Cortex of kidney (tissue), 1 donor: ENCODE measurements around the gene MTHFSD.
"Not testable (repeated sequence)": the region's sequence is repeated elsewhere in the genome, so short reads cannot be mapped to it uniquely, and the experiment has no call there.

ENCODE experiments used
- DNase-seq: peaks from one replicate; lab custom pipeline; 2025; lab: John Stamatoyannopoulos, UW

Gene MTHFSD, protein sequence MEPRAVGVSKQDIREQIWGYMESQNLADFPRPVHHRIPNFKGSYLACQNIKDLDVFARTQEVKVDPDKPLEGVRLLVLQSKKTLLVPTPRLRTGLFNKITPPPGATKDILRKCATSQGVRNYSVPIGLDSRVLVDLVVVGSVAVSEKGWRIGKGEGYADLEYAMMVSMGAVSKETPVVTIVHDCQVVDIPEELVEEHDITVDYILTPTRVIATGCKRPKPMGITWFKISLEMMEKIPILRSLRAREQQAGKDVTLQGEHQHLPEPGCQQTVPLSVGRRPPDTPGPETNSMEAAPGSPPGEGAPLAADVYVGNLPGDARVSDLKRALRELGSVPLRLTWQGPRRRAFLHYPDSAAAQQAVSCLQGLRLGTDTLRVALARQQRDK

DNA sequence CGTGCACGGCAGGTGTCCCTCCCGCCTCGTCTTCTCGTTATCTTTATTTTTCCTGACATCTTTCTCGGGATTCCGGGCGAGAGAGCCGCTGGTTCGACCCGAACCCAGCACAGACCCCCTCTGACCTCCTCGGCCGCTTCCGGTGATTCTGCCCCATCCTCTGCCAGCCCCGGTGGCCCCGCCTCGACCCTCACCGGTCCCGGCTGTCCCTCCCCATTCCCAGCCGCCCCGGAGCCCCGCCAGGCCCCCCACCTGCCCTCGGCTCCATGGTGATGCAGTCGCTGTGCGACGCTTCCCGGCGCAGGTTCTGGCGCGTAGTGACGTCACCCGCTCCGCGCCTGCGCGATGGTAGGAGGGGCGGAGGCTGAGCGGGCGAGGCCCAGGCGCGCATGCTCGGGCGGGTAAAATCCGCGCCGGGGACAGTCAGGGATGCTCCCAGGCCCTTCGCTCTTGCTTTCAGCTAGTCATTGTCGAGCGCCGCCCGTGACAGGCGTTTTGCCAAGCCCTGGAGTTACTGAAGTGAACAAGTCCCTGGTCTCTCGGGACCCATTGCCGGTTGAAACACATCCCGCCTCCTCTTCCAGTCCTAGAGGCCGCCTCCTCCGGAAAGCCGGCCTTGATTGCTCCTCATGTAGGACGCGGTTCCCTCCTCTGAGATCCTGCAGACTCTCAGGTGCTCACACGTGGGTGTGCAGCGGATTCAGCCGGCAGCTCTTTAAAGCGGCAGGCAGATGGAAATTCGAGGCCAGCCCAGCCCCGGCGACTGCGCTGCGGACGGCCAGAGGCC is at the start of gene MTHFSD:
Gene MTHFSD (minus strand): TSS at position 319 of the 787 bp plus-strand sequence. CDS start 51 bp downstream, at position 268.
- peak; percentile 30 for DNase-seq

DNA sequence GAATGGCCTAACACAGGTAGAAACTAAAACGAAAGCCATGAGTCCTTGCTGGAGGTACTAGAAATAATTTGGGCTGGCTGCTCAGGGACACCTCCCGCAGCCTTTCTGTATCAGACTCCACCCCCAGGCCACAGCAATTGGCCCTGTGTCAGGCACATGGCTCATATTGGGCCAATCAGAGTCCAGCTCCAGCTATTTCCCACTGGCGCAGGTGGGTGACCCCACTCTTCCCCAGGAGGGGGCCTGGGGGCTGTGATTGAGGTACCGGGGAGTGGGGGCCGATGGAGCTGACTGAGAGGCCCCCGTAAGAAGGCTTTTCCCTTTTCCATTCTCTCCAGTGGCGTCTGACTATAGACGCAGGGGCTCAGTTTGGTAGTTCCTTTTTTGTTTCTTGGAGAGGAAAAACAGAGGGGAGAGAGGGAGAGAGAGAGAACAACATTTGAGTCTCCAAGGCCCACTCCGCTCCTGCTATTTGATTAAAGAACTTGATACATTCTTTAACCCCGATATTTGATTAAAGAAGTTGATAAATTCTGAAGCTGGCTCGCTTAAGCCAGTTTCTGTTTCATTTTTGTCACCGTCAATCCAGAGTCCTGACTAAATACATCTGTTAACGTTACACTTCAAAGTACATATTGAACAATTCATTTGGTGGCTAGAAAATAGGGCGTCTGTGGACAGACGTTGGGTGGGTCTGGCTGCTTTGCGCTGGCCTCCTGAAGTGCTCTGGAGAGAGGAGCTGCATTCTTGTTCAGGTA is 49.6 kb upstream of the MTHFSD start:
- no peak for DNase-seq

DNA sequence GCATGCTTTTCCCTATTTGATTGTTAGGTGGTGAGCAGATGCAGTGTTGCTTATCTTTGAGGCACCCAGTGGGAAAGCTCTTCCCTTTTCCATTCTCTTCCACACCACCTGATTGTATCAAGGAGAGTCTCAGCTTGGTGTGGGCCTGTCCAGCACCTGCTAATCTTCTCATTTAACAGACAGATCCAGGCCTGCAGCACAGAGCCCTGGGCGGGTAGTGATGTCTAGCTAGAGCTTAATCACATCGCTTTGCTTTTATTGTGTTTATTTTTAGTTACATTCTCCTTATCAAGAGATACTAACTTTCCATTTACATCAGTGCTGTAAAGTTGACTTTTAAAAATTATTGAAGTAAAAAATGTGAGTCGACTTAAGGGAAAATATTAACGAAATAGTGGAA is 47.5 kb upstream of the MTHFSD start:
- no peak for DNase-seq

DNA sequence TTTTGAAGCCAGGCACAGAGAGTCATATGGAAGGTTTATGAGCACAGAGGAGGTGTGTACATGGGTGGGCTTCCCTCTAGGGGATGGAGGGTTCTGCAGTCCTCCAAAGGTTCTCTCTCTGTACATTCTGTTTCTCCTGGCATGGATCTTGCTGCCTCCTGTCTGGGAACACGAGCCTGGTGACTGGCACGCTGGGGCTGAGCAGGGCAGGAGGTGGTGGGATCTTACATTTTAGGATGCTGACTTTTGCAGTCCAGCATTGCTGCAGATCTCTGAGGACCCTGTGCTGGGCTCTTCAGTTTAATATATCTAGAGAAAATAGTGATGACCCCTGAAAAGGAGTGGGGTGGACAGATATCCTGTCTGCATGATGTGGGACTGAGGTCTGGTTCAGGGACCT is 46.3 kb upstream of the MTHFSD start:
- no peak for DNase-seq

DNA sequence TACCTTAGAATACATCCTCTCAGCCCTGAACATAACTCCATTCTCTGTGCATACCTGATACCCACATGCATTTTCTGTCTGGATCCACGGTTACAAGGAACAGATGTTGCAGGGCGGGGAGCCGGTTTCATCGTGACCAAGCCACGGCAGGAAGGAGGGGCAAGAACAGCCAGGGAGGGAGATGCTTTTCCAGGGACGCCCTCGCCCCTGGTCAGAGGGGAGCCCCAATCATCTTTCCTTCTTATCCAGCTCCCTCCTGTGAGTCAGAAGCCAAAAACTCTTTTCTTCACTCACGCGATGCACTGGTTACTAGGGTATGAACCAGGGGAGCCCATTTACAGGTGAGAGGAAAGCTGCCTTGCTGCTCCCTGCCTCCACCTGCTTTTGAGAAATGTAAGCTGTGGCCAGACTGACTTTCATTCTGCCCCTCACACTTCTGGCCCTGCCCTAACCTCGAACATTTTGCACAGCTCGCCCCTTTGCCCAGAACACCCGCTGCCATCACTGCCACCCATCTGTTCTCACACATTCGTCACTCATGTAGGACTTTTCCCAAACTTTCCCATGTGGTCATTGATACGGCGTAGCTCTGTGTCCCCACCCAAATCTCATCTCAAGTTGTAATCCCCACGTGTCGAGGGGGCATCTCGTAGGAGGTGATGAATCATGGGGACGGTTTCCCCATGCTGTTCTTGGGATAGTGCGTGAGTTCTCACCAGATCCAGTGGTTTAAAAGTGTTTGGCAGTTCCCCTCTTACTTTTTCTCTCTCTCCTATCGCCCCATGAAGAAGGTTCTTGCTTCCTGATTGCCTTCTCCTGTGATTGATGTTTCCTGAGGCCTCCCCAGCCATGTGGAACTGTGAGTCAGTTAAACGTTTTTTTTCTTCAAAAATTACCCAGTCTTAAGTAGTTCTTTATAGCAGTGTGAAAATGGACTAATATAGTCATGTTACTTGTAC is 43.9 kb upstream of the MTHFSD start:
- no peak for DNase-seq

DNA sequence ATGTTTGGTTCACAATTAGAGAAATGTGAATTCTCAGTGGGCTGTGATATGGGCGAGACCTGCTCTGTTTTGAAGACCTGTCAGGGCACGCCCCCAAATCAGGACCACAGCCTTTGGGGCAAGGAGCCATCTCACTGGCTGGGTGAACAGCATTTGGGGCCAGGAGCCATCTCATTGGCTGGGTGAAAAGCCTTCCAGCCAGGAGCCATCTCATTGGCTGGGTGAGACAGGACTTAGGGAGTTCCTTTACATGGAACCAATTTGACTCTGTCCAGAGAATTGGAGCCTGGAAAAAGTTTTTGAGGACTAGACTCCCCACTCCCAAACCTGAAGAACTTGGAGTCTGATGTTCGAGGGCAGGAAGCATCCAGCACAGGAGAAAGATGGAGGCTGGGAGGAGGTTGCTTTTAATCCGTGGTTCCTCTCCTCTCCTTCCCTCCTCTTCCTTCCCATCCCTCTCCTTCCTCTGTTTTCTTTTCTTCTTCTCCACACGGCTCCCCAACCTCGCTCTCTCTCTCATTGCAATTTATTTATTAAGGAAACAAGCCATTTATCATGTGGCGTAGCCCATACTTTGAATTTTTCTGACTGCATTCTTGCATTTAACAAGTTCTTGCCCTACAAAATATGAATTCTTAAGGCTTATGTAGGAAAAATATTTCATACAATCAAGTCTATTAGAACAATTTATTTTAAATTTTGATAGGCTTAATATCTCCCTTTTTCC is 43.0 kb upstream of the MTHFSD start:
- DNase-seq, result no peak

DNA sequence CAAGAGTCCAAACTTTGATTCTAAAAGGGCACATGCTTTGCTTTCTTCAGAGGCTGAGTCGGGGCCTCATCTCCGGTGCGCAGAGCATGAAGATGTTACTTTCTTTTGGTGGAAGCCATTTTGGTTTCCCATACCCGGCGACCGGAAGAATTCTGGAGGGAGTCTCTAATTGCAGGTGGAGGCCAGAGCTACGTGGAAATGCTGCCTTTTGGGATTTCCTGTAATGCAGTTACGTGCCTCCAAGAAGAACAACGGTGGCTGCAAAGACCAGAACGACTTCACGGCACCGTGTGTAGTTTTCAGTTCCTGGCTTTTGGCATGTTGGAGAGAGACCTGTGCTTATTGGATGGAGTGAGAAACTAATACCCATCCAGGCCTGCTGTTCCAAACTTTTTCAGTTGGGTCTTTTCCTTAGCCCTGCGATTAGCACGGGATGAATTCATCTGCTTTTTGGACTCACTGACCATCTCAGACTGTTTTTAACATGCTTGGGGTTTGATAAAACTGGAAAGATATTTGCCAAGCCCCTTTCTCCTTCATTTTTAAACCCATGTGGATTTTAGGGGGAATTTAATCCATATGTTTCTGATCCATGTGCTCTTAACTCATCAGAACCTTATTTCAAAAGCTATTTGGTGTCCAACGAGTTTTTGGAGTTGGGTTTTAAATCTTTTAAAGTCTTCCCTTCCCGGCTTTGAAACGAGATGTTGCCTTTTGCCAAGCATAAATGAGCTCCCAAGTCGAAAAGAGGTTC is 42.3 kb upstream of the MTHFSD start:
- DNase-seq, result no peak

DNA sequence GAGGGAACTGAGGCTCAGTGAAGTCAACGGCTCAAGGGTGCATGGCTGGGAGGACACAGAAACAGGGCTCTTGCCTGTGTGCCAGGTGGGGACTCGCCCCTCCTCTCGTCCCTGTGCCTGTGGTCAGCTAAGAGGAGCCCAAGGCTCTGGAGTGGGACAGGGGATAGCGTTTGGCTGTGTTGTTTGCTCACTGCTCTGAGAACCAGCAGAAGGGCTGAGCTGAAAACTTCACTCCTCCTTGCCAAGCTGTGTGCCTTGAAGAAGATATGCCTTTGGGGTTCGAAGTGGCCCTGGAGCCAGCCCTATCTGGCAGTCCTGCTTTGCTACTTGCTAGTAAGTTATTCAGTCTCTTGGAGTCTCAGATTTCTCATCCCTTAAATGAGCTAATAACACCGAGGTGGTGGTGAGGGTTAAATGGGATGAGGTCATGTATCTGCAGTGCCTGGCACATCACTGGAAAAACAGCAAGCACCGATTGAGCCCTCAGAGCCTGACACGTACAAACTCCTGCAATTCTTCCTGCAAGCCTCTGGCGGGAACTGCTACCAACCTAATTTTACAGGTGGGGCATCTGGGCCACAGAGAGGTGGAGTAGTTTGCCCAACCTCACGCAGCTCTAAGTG is 41.1 kb upstream of the MTHFSD start:
- DNase-seq, result no peak

DNA sequence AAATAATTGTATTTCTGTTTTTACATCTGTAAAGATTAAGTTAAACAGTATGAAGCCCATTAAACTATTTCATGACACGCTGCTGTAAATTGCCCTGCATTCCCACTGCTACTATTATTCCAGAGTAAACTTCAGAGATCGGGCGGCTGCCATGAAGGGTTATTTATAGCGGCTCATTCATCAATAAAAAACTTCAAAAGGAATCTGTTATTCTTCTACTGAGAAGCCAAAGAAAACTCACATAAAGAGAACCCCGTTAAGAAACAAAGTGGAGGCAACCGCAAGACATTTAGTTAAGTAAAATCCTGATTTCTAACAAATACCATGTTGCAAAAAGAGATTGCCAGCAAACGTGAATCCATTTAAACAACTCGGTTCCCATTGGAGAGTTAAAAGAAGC is 39.7 kb upstream of the MTHFSD start:
- no peak for DNase-seq

DNA sequence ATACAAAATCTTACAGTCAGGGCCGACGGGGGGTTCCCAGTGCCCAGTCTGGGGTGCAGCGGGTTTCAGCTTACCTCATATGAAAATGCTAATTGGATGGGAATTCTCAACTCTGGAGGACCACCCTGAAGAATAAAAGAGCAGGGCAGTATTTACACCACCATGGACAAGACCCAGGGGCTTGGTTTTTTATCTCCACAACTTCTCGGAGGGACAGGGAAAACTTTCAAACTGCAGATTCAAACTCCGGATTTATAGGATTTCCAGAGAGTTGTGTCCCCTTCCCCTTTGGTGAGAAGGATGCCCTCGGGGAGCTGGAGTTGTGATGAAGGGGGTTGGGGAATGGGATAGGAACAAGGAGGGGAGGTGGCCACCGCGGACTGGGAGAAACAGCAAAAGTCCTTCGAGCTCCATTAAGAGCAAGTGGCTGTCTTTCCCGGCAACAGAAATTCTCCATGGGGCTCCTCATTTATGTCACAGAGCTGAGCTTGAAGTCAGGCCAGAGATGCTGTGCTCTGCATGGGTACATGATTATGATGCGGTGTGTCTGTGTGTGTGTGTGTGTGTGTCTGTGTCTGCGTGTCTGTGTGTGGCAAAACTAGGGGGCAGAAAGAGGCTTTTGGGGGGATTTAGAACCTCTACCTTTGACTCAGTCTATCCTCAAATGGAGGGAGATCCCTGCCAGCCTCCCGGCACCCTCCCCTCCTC is 39.0 kb upstream of the MTHFSD start:
- no peak for DNase-seq

DNA sequence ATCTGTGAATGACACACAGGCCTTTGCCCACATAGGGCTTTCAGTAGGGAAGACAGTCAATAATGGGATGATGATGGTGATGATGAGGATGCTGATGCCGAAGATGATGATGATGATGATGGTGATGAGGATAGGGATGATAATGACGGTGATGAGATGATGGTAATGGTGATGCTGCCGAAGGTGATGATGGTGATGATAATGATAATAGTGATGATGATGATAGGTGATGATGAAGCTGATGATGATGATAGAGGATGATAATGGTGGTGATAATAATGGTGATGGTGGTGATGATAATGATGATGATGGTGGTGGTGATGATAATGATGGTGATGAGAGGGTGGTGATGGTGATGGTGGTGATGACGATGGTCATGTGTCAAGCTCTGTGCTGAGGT is 36.2 kb upstream of the MTHFSD start:
- no peak for DNase-seq

DNA sequence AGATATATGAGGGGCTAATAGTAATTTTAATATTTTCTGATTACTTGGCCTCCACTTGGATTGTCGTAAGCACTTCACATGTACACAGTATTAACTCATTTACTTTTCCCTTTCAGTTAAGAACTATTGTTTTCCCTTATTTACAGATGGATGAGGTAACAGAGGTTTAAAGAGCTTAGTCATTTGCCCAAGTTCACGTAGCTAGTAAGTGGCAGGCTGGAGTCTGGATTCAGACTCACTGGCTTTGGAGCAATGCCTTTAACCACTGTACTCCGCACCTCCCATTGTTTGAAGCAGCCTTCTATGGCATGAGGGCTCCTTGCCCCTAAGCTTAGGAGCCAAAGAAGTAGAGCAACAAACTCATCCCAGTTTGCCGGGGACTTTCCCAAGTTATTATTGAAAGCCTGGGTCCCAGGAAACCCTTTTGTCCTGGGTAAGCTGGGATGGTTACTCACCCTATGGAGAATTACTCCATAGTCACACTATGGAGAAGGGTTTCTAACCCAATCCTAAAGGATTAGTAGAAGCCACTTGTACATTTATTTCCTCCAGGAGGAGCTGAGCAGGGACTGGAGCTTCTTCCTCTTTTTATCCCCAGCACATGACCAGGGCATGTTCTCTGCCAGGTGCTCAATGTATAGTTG is 35.6 kb upstream of the MTHFSD start:
- DNase-seq, result no peak

DNA sequence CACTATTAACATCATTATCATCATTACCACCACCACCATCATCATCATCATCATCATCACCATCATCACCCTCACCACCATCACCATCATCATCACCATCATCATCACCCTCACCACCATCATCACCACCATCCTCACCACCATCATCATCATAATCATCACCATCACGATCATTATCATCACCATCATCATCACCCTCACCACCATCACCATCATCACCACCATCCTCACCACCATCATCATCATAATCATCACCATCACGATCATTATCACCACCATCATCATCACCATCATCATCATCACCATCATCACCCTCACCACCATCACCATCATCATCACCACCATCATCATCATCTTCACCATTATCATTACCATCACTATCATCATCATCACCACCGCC is 32.9 kb upstream of the MTHFSD start:
- not testable (repeated sequence) for DNase-seq

DNA sequence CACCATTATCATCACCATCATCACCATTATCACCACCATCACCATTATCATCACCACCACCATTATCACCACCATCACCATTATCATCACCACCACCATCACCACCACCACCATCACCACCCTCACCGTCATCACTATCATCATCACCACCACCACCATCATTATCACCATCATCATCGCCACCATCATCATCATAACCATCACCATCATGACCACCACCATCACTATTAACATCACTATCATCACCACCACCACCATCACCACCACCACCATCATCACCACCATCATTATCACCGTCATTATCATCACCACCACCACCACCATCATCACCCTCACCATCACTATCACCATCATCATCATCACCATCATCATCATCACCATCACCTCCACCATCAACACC is 32.5 kb upstream of the MTHFSD start:
- no peak for DNase-seq

DNA sequence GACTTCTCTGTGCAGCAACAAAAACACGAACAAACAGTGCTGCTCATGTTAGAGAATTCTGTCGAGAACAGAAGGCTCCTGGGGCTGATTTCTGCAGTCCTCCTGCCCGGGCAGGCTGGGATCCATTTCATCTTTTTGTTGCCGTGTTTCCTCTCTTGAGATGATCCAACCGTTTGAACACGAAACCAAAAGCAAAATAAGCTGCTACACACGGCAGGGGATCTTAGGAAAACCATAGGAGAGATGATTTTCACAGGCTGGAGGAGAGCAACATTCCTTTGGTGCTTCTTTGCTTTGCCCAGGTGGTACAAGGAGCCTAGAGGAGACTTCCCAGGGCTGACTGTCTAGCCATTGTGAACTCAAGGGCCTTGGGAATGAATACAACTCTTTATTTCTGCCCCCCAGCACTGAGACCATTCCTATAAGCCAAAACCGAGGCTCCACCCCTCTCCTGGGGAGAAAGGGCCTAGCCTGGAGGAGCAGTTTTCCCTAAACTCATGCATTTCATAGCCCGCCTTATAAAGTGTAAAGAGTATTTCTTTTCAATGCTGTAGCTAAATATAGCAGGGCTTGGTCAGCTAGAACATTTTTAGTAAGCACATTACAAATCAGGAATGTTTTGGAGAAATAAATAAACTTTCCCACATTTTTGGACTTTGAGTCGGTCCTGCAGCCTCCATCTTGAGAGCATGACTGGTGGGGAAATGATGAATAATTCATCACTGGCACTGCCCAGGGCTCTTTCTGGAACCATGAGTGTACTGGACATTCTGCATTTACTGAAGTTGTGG is 31.0 kb upstream of the MTHFSD start:
- DNase-seq, result no peak

DNA sequence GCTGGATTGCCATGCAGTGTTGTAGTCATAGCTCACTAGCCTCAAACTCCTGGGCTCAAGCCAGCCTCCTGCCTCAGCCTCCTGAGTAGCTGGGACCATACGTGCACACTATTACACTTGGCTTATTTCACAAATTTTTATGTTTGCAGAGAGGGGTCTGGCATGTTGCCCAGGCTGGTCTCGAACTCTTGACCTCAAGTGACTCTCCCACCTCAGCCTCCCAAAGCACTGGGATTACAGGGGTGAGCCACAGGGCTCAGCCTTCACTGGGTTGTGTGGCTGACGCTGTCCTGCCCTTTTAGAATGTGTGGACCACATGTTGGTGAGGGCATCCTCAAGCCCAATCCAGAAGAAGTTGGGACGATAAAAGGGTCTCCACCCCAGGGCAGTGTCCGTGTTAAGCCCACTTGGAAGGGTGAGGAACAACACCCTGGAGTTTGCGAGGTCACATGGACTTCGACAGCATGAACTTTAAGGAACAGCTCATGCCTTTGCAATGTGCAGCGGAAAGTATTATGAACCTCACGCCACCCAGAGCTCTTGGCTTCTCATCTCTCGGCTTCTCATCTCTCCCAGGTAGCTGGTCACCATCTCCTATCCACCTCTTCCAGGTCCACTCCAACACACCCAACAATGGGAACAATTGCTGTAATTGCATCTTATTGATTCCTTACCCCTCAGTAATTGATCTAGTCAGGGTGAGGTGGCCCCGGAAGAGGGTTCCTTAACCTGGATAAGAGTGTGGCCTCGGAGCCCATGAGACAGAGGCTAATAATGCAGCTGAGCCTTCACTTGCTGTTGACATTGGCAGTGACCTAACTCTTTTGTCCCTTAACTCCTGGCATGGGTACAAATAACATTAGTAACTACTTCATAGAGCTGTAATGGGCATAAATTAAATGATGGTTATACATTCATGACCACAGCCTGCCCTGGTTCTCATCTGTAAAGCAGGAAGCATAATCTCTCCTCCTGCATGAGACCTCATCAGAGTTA is 30.0 kb upstream of the MTHFSD start:
- DNase-seq, result no peak
